ENCODE measurements around the gene PTPRN.
A peak's percentile ranks its signal among the peaks of the same experiment; 100 is the strongest.
"Not testable (repeated sequence)": the region's sequence is repeated elsewhere in the genome, so short reads cannot be mapped to it uniquely, and the experiment has no call there.

The PTPRN gene

GRCh38 chr2:219287580-219288265 lies 21.5 kb downstream of the PTPRN start:
- no peak for DNase-seq (ENCODE audit: low read depth)

- DNase-seq (ENCODE audit: low read depth) = not testable (repeated sequence)
Observed at GRCh38 chr2:219287116-219287440, 22.1 kb downstream of the PTPRN start.

- no peak for DNase-seq (ENCODE audit: low read depth)
Observed at GRCh38 chr2:219286436-219287115, 22.6 kb downstream of the PTPRN start.

- DNase-seq (ENCODE audit: low read depth) = no peak
Observed at GRCh38 chr2:219285894-219286425, 23.2 kb downstream of the PTPRN start.

GRCh38 chr2:219285373-219285735 lies 23.8 kb downstream of the PTPRN start:
- DNase-seq (ENCODE audit: low read depth) = no peak

GRCh38 chr2:219284501-219285372 lies 24.5 kb downstream of the PTPRN start:
- no peak for DNase-seq (ENCODE audit: low read depth)

- no peak for DNase-seq (ENCODE audit: low read depth)
Observed at GRCh38 chr2:219282943-219283581, 26.1 kb downstream of the PTPRN start.

- no peak for DNase-seq (ENCODE audit: low read depth)
Observed at GRCh38 chr2:219282375-219282774, 26.8 kb downstream of the PTPRN start.

GRCh38 chr2:219281588-219281987 lies 27.6 kb downstream of the PTPRN start:
- no peak for DNase-seq (ENCODE audit: low read depth)

GRCh38 chr2:219280651-219281050 lies 28.6 kb downstream of the PTPRN start:
- no peak for DNase-seq (ENCODE audit: low read depth)

GRCh38 chr2:219279916-219280516 lies 29.2 kb downstream of the PTPRN start:
- no peak for DNase-seq (ENCODE audit: low read depth)

GRCh38 chr2:219279151-219279915 lies 29.9 kb downstream of the PTPRN start, which contains the start of gene DNAJB2:
DNAJB2 (plus strand) TSS chr2:219279366; CDS start chr2:219279834, 468 bp downstream.
- DNase-seq (ENCODE audit: low read depth) = peak; percentile 99

GRCh38 chr2:219278655-219279150 lies 30.5 kb downstream of the PTPRN start:
- DNase-seq (ENCODE audit: low read depth) = no peak

GRCh38 chr2:219277703-219278654 lies 31.2 kb downstream of the PTPRN start:
- DNase-seq (ENCODE audit: low read depth) = peak; percentile 84

- peak; percentile 84 for DNase-seq (ENCODE audit: low read depth)
Observed at GRCh38 chr2:219274361-219274921, 34.8 kb downstream of the PTPRN start.

GRCh38 chr2:219273937-219274336 lies 35.3 kb downstream of the PTPRN start:
- DNase-seq (ENCODE audit: low read depth) = peak; percentile 76

GRCh38 chr2:219272995-219273394 lies 36.2 kb downstream of the PTPRN start:
- no peak for DNase-seq (ENCODE audit: low read depth)

- no peak for DNase-seq (ENCODE audit: low read depth)
Observed at GRCh38 chr2:219272356-219272755, 36.8 kb downstream of the PTPRN start.

- DNase-seq (ENCODE audit: low read depth) = no peak
Observed at GRCh38 chr2:219271021-219271420, 38.2 kb downstream of the PTPRN start.

Measured in ELR (cell line).